NK-92 treated with Interleukin-12 subunit alpha and Interleukin-12 subunit beta, amount 100 ng/mL, for 24 hours (cell line): ENCODE results near the gene FAM110D.

Experiments used
- DNase-seq: peaks from one replicate; lab custom pipeline; 2025; lab: John Stamatoyannopoulos, UW

Gene FAM110D

GRCh38 chr1:26129778-26130177 is 29.1 kb upstream of the FAM110D start:
- DNase-seq, result no peak

GRCh38 chr1:26130695-26131094 is 28.2 kb upstream of the FAM110D start:
- no peak for DNase-seq

GRCh38 chr1:26132128-26132833 is 26.6 kb upstream of the FAM110D start:
- DNase-seq, result no peak

- DNase-seq, result no peak
These were observed 26.1 kb upstream of the FAM110D start for GRCh38 chr1:26132834-26133167.

- DNase-seq, result no peak
These were observed 24.4 kb upstream of the FAM110D start for GRCh38 chr1:26134466-26134865.

- DNase-seq, result no peak
These were observed 19.8 kb upstream of the FAM110D start for GRCh38 chr1:26138974-26139558.

- DNase-seq, result no peak
These were observed 16.7 kb upstream of the FAM110D start for GRCh38 chr1:26142159-26142558.

- DNase-seq, result peak; percentile 52
These were observed 13.6 kb upstream of the FAM110D start for GRCh38 chr1:26145041-26145959.

GRCh38 chr1:26145960-26146294 is 13.0 kb upstream of the FAM110D start:
- DNase-seq, result no peak

GRCh38 chr1:26148887-26149286 is 10.0 kb upstream of the FAM110D start:
- DNase-seq, result no peak

- no peak for DNase-seq
These were observed 4.8 kb upstream of the FAM110D start for GRCh38 chr1:26153966-26154532.

GRCh38 chr1:26154750-26155149 is 4.1 kb upstream of the FAM110D start:
- DNase-seq, result no peak

GRCh38 chr1:26155370-26156284 is 3.3 kb upstream of the FAM110D start:
- DNase-seq, result no peak

GRCh38 chr1:26156285-26157038 is 2.4 kb upstream of the FAM110D start:
- no peak for DNase-seq

- DNase-seq, result no peak
These were observed 490 bp upstream of the FAM110D start for GRCh38 chr1:26158271-26158907.

- DNase-seq, result no peak
These were observed 812 bp downstream of the FAM110D start for GRCh38 chr1:26159743-26160039.

- no peak for DNase-seq
These were observed 1.9 kb downstream of the FAM110D start for GRCh38 chr1:26160527-26161414.

- DNase-seq, result no peak
These were observed 2.7 kb downstream of the FAM110D start for GRCh38 chr1:26161415-26162219.

- no peak for DNase-seq
These were observed 3.4 kb downstream of the FAM110D start for GRCh38 chr1:26162220-26162709.
